HepG2 (cell line): ENCODE measurements around the gene MSI2. TPM values are rescaled to one million over a fixed set of nuclear protein-coding genes. Genes with fewer than 3 reads are reported as not detected.

Source experiments
- ATAC-seq: fragments of 200-7000 bp; cut with Tn5 transposase; 3 replicates; pipeline ENCODE4 v1.9.1; 2020; ENCODE audit warnings: mild to moderate bottlenecking, moderate library complexity
- BruUV-seq: library from RNA; stranded (reverse); fragments of 400-500 nt; replicated peaks from 2 replicates; lab custom pipeline; 2021; lab: Mats Ljungman, UMichigan
- CTCF ChIA-PET: fragments of 300-600 bp; formaldehyde crosslinking; extraction: SDS; loops from one replicate; lab custom pipeline; 2021; ENCODE audit warnings: low total read pairs, inconsistent platforms, low intra/inter-chr PET ratio; lab: Yijun Ruan, JAX
- POLR2A ChIA-PET: fragments of 350-600 bp; sonication (Branson Sonifier 250); formaldehyde crosslinking; loops from one replicate; lab custom pipeline; 2020; ENCODE audit warnings: antibody characterized with exemption, inconsistent platforms; lab: Yijun Ruan, JAX
- DNase-seq: peaks from one replicate; pipeline ENCODE4 v3.0.0-alpha.2; 2015; ENCODE audit warnings: low spot score
- FAIRE-seq: peaks from 3 replicates; lab custom pipeline; 2011; peaks lifted over from hg19 to GRCh38; lab: Jason Lieb, UNC
- H2AFZ ChIP-seq: one replicate; pipeline ENCODE4 v1.6.1; 2011; ENCODE audit warnings: low read length, inconsistent platforms
- H3K27ac ChIP-seq: fragments of 300-600 bp; 3 replicates; pipeline ENCODE4 v1.8.0; 2011; ENCODE audit warnings: mixed run types, mild to moderate bottlenecking, mixed read lengths, low read length, inconsistent platforms; ENCODE audit not compliant: insufficient read depth; ENCODE audit errors: extremely low read length
- H3K27me3 ChIP-seq, 2 experiments: fragments of 200-600 bp in 1 of 2; 2 replicates in 1 of 2; 3 replicates in 1 of 2; pipeline versions ENCODE4 v1.6.0 to v1.8.0; 2011; ENCODE audit warnings: low read length in 2 of 2, mild to moderate bottlenecking in 2 of 2, moderate library complexity in 2 of 2, inconsistent platforms in 1 of 2; ENCODE audit not compliant: insufficient read depth in 2 of 2, control insufficient read depth in 1 of 2
- H3K36me3 ChIP-seq, 2 experiments: fragments of 200-600 bp in 1 of 2; replicated peaks in 1 of 2; 2 replicates in 1 of 2; 3 replicates in 1 of 2; pipeline versions ENCODE4 v1.5.1 to v1.8.0; 2011; ENCODE audit warnings: low read length in 2 of 2, inconsistent platforms in 1 of 2; ENCODE audit not compliant: insufficient read depth in 2 of 2, control insufficient read depth in 1 of 2
- H3K4me1 ChIP-seq: 2 replicates; pipeline ENCODE4 v1.5.1; 2012; ENCODE audit warnings: low read length, inconsistent platforms; ENCODE audit not compliant: insufficient read depth
- H3K4me2 ChIP-seq: 2 replicates; pipeline ENCODE4 v1.6.0; 2011; ENCODE audit warnings: low read depth, low read length, inconsistent platforms
- H3K4me3 ChIP-seq, 3 experiments: fragments of 200-600 bp in 1 of 3; sonication (generic), shearing (Covaris generic) in 1 of 3; replicated peaks in 1 of 3; 2 replicates each; pipeline ENCODE4 v1.5.1; 2011 to 2016; ENCODE audit warnings: low read length in 3 of 3, inconsistent platforms in 2 of 3, low read depth in 2 of 3, mild to moderate bottlenecking in 2 of 3, control low read depth in 1 of 3, mixed read lengths in 1 of 3; ENCODE audit not compliant: insufficient read depth in 1 of 3
- H3K79me2 ChIP-seq: one replicate; pipeline ENCODE4 v1.6.1; 2011; ENCODE audit warnings: low read length, inconsistent platforms; ENCODE audit not compliant: insufficient read depth
- H3K9ac ChIP-seq: 2 replicates; pipeline ENCODE4 v1.6.0; 2011; ENCODE audit warnings: mild to moderate bottlenecking, low read depth, low read length, inconsistent platforms; ENCODE audit not compliant: insufficient read depth
- H3K9me3 ChIP-seq: 2 replicates; pipeline ENCODE4 v1.5.1; 2012; ENCODE audit warnings: mild to moderate bottlenecking, low read length
- H4K20me1 ChIP-seq: 2 replicates; pipeline ENCODE4 v1.6.0; 2011; ENCODE audit warnings: inconsistent platforms, mild to moderate bottlenecking, low read length, moderate library complexity; ENCODE audit not compliant: insufficient read depth
- DBP ChIP-seq: sonication (generic); formaldehyde crosslinking; IDR thresholded peaks from 2 replicates; pipeline ENCODE4 v1.4.0; 2020; ENCODE audit warnings: missing genetic modification reagents; ENCODE audit errors: not compliant biosample characterization
- GFI1 ChIP-seq: sonication (generic); formaldehyde crosslinking; IDR thresholded peaks from 2 replicates; pipeline ENCODE4 v1.5.0; 2020; ENCODE audit warnings: missing genetic modification reagents, mild to moderate bottlenecking, borderline replicate concordance
- HCFC1 ChIP-seq: fragments of 150-350 bp; IDR thresholded peaks from 2 replicates; pipeline ENCODE4 v1.6.1; 2014; ENCODE audit warnings: low read depth, low read length
- IRF1 ChIP-seq: sonication (generic); formaldehyde crosslinking; IDR thresholded peaks from 2 replicates; pipeline ENCODE4 v1.4.0; 2020; ENCODE audit warnings: low read depth, mild to moderate bottlenecking, missing genetic modification reagents
- KLF11 ChIP-seq: IDR thresholded peaks from 2 replicates; pipeline ENCODE4 v1.6.1; 2016; ENCODE audit warnings: missing compliant biosample characterization
- MEIS2 ChIP-seq: sonication (generic); formaldehyde crosslinking; IDR thresholded peaks from 2 replicates; pipeline ENCODE4 v1.9.0; 2021; ENCODE audit warnings: mild to moderate bottlenecking, missing genetic modification reagents
- MIXL1 ChIP-seq: IDR thresholded peaks from 2 replicates; pipeline ENCODE4 v1.6.1; 2016
- PHF20 ChIP-seq: sonication (generic); formaldehyde crosslinking; IDR thresholded peaks from 2 replicates; pipeline ENCODE4 v1.5.0; 2020; ENCODE audit warnings: mild to moderate bottlenecking, missing genetic modification reagents
- THAP11 ChIP-seq: IDR thresholded peaks from 2 replicates; pipeline ENCODE4 v1.6.1; 2016; ENCODE audit warnings: missing biosample characterization, missing genetic modification reagents
- ZMYM3 ChIP-seq: sonication (generic); formaldehyde crosslinking; IDR thresholded peaks from 2 replicates; pipeline ENCODE4 v1.5.1; 2020; ENCODE audit warnings: mild to moderate bottlenecking, missing genetic modification reagents
- ZNF720 ChIP-seq: sonication (generic); formaldehyde crosslinking; IDR thresholded peaks from 2 replicates; pipeline ENCODE4 v1.4.0; 2020; ENCODE audit warnings: missing genetic modification reagents
- ZNF749 ChIP-seq: sonication (generic); formaldehyde crosslinking; IDR thresholded peaks from 2 replicates; pipeline ENCODE4 v1.8.0; 2022; ENCODE audit warnings: mild to moderate bottlenecking, missing genetic modification reagents, moderate library complexity, borderline replicate concordance
- ZNF782 ChIP-seq: sonication (generic); formaldehyde crosslinking; IDR thresholded peaks from 2 replicates; pipeline ENCODE4 v1.4.0; 2020; ENCODE audit warnings: missing genetic modification reagents, mild to moderate bottlenecking, borderline replicate concordance
- ZNF800 ChIP-seq: sonication (generic); formaldehyde crosslinking; IDR thresholded peaks from 2 replicates; pipeline ENCODE4 v1.4.0; 2020; ENCODE audit warnings: missing genetic modification reagents
- WGBS: methylation state at CpG from one replicate; pipeline ENCODE4 v1.1.6; 2017; ENCODE audit warnings: low lambda C conversion rate; 5-methylcytosine and 5-hydroxymethylcytosine counted together
- in situ Hi-C: cut with HindIII; loops from 2 replicates; pipeline ENCODE4 v1.10.0; 2017; ENCODE audit warnings: low pct_unique_long_range_greater_than_20kb; ENCODE audit not compliant: extremely low pct_ligation_motif_present
- intact Hi-C: fragments of 100-400 bp; cut with micrococcal nuclease; formaldehyde crosslinking; loops from one replicate; pipeline ENCODE4 v1.10.0; 2022; ENCODE audit not compliant: unreplicated experiment
- polyA plus RNA-seq, 8 experiments: library from polyadenylated mRNA; depleted of rRNA in 3 of 8; stranded (reverse) in 7 of 8; unstranded in 1 of 8; fragments of >200 nt; fragmentation: Illumina TruSeq in 4 of 8; extraction: Trizol in 4 of 8; gene quantifications; 2 replicates each; pipeline versions ENCODE4 v1.2.1 to v1.2.3, GENCODE V29; 2011 to 2016; ENCODE audit warnings: low read depth in 4 of 8, missing spikeins in 1 of 8, mixed read lengths in 1 of 8; ENCODE audit not compliant: insufficient read depth in 1 of 8
- total RNA-seq, 5 experiments: library from RNA; depleted of rRNA; stranded (reverse); fragments of >200 nt; fragmentation: Illumina TruSeq; extraction: Trizol; gene quantifications; 2 replicates each; pipeline ENCODE4 v1.2.3, GENCODE V29; 2016; ENCODE audit warnings: low read depth in 1 of 5

The MSI2 gene
- total and polyA plus RNA-seq, 2 of the 13 experiments (the other 11 are each of a cell fraction or from before 2014, with no cell fraction given): 77.5 to 78.4 TPM

GRCh38 chr17:57589151-57590034 lies 333.1 kb downstream of the MSI2 start:
- Histone ChIP-seq H2AFZ (no peak overlapping the region), H3K36me3 (peaks cover 13 to 37% of the 10 kb centered on the region in 2 experiments; a peak in 4 of 5 replicates), H3K4me3 (no peak overlapping the region), H3K79me2 (no peaks in the 10 kb centered on the region), H3K27me3 (no peaks in the 10 kb centered on the region), H3K27ac (no peak overlapping the region), H4K20me1 (no peaks in the 10 kb centered on the region), H3K9me3 (no peaks in the 10 kb centered on the region), H3K9ac (no peak overlapping the region), H3K4me2 (no peak overlapping the region), H3K4me1 (peaks cover 17% of the 10 kb centered on the region)
- FAIRE-seq (no peak), ATAC-seq (no peak), DNase-seq (no peak)
- ChIA-PET CTCF (no interaction called here), POLR2A (no interaction called here)
- in situ Hi-C loops: no loop called here
- no TSS peak for BruUV-seq
- intact Hi-C loops: no loop called here
- TF ChIP-seq GFI1 (peak; percentile 28; the same call in 1 of the 2 replicates), ZNF749 (CRISPR knock-in tag) (no peak), ZNF720 (CRISPR knock-in tag) (no peak)
- 96% methylated on average over 15 of the region's 15 CpGs for WGBS

GRCh38 chr17:57593739-57594462 lies 337.6 kb downstream of the MSI2 start:
- WGBS: 98% methylated on average over 14 of the region's 14 CpGs
- in situ Hi-C loops: no loop called here
- H4K20me1 ChIP-seq: no peaks in the 10 kb centered on the region
- H3K4me3 ChIP-seq: no peak overlapping the region
- H3K36me3 ChIP-seq: peaks cover 6 to 49% of the 10 kb centered on the region in 2 experiments
- DNase-seq: no peak
- H3K9ac ChIP-seq: no peak overlapping the region
- ChIA-PET POLR2A (interaction anchor here (1.0 kb wide), 1 partner anchor 16 kb away, joined by 3 read pairs; no protein-coding TSS in a partner anchor), CTCF (no interaction called here)
- H3K4me1 ChIP-seq: peaks cover 10% of the 10 kb centered on the region
- intact Hi-C loops: no loop called here
- no peak overlapping the region for H2AFZ ChIP-seq
- H3K4me2 ChIP-seq: no peak overlapping the region
- no TSS peak for BruUV-seq
- FAIRE-seq: no peak
- no peak for ATAC-seq
- no peaks in the 10 kb centered on the region for H3K79me2 ChIP-seq
- no peak overlapping the region for H3K27ac ChIP-seq
- no peaks in the 10 kb centered on the region for H3K27me3 ChIP-seq
- no peaks in the 10 kb centered on the region for H3K9me3 ChIP-seq
- no peak for TF ChIP-seq MIXL1 (CRISPR knock-in tag)
- no peak for TF ChIP-seq IRF1 (CRISPR knock-in tag)
- no peak for TF ChIP-seq THAP11
- TF ChIP-seq KLF11: no peak
- no peak for TF ChIP-seq PHF20 (CRISPR knock-in tag)
- no peak for TF ChIP-seq DBP (CRISPR knock-in tag)
- TF ChIP-seq ZMYM3: no peak
- TF ChIP-seq HCFC1: no peak
- TF ChIP-seq ZNF800: no peak
- TF ChIP-seq MEIS2: no peak
- no peak for TF ChIP-seq ZNF782 (CRISPR knock-in tag)
